ENCODE measurements around the gene EXOG.

- TF ChIP-seq FOXK2 (IDR thresholded peaks at IDR 0.05) (no peak), SUZ12 (IDR thresholded peaks at IDR 0.05) (no peak), BHLHE40 (IDR thresholded peaks at IDR 0.05; ENCODE audit: borderline replicate concordance) (no peak), NFRKB (IDR thresholded peaks at IDR 0.05) (no peak), FOXM1 (IDR thresholded peaks at IDR 0.05; ENCODE audit: borderline replicate concordance) (no peak), ZNF384 (IDR thresholded peaks at IDR 0.05) (no peak), FOXA1 (IDR thresholded peaks at IDR 0.05) (no peak), CTBP1 (IDR thresholded peaks at IDR 0.05; ENCODE audit: borderline replicate concordance) (no peak), PKNOX1 (IDR thresholded peaks at IDR 0.05) (no peak), ARNT (IDR thresholded peaks at IDR 0.05) (no peak), HDGF (IDR thresholded peaks at IDR 0.05; ENCODE audit: borderline replicate concordance) (no peak)
Observed at GRCh38 chr3:38553071-38553470, 56.9 kb downstream of the EXOG start.
